PFSK-1 (cell line): ENCODE measurements around the gene FAM53A.

Experiments used
- FOXP2 ChIP-seq: optimal IDR thresholded peaks from 2 replicates; pipeline ENCODE3; 2011; ENCODE audit warnings: borderline replicate concordance, control low read depth, inconsistent platforms; ENCODE audit not compliant: insufficient read depth; ENCODE audit errors: extremely low read length, extremely low read depth
- POLR2AphosphoS5 ChIP-seq: IDR thresholded peaks from 2 replicates; pipeline ENCODE4 v1.6.1; 2012; ENCODE audit warnings: low read depth, mild to moderate bottlenecking, control low read depth, low read length, moderate library complexity
- SIN3A ChIP-seq: IDR thresholded peaks from 2 replicates; pipeline ENCODE4 v1.6.1; 2012; ENCODE audit warnings: mild to moderate bottlenecking, low read length, moderate library complexity, borderline replicate concordance; ENCODE audit not compliant: insufficient read depth
- TF ChIP-seq, protein P1 (sequence below), 2 experiments: IDR thresholded peaks; 2 replicates each; pipeline versions ENCODE4 v1.6.1 to v1.8.0; 2011 to 2012; ENCODE audit warnings: low read depth in 2 of 2, low read length in 2 of 2, control low read depth in 1 of 2, inconsistent platforms in 1 of 2, mild to moderate bottlenecking in 1 of 2, moderate library complexity in 1 of 2; ENCODE audit not compliant: insufficient read depth in 1 of 2

- no peak for TF ChIP-seq FOXP2
- TF ChIP-seq POLR2AphosphoS5: no peak
- TF ChIP-seq, protein P1, sequence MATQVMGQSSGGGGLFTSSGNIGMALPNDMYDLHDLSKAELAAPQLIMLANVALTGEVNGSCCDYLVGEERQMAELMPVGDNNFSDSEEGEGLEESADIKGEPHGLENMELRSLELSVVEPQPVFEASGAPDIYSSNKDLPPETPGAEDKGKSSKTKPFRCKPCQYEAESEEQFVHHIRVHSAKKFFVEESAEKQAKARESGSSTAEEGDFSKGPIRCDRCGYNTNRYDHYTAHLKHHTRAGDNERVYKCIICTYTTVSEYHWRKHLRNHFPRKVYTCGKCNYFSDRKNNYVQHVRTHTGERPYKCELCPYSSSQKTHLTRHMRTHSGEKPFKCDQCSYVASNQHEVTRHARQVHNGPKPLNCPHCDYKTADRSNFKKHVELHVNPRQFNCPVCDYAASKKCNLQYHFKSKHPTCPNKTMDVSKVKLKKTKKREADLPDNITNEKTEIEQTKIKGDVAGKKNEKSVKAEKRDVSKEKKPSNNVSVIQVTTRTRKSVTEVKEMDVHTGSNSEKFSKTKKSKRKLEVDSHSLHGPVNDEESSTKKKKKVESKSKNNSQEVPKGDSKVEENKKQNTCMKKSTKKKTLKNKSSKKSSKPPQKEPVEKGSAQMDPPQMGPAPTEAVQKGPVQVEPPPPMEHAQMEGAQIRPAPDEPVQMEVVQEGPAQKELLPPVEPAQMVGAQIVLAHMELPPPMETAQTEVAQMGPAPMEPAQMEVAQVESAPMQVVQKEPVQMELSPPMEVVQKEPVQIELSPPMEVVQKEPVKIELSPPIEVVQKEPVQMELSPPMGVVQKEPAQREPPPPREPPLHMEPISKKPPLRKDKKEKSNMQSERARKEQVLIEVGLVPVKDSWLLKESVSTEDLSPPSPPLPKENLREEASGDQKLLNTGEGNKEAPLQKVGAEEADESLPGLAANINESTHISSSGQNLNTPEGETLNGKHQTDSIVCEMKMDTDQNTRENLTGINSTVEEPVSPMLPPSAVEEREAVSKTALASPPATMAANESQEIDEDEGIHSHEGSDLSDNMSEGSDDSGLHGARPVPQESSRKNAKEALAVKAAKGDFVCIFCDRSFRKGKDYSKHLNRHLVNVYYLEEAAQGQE (IDR thresholded peaks at IDR 0.05; ENCODE audit: insufficient read depth in 1 of 2, low read depth in 2 of 2, low read length in 2 of 2): no peak
- TF ChIP-seq SIN3A: no peak
Measured at GRCh38 chr4:1655081-1655480, 29.0 kb downstream of the FAM53A start.
